Upper lobe of right lung (tissue), 1 donor: ENCODE results near the gene COA8. TPM values are rescaled to one million over a fixed set of nuclear protein-coding genes. Genes with fewer than 3 reads are reported as not detected.

Source experiments
- ATAC-seq: fragments of 200-7000 bp; cut with Tn5 transposase; one replicate; pipeline ENCODE4 v1.9.1; 2020; ENCODE audit warnings: mild to moderate bottlenecking, moderate library complexity
- DNase-seq: peaks from one replicate; pipeline ENCODE4 v3.0.0-alpha.2; 2020
- H3K27ac ChIP-seq: fragments of 200-600 bp; one replicate; pipeline ENCODE4 v1.8.0; 2022
- H3K27me3 ChIP-seq: fragments of 200-600 bp; one replicate; pipeline ENCODE4 v1.8.0; 2022; ENCODE audit warnings: mild to moderate bottlenecking
- H3K36me3 ChIP-seq: fragments of 200-600 bp; one replicate; pipeline ENCODE4 v1.8.0; 2022
- H3K4me1 ChIP-seq: fragments of 200-600 bp; one replicate; pipeline ENCODE4 v1.8.0; 2022
- H3K4me3 ChIP-seq: fragments of 200-600 bp; one replicate; pipeline ENCODE4 v1.8.0; 2022; ENCODE audit warnings: mild to moderate bottlenecking
- H3K9me3 ChIP-seq: fragments of 200-600 bp; one replicate; pipeline ENCODE4 v1.8.0; 2022
- CTCF ChIP-seq: fragments of 200-600 bp; IDR thresholded peaks from one replicate; pipeline ENCODE4 v1.8.0; 2022; ENCODE audit warnings: antibody characterized with exemption
- intact Hi-C: fragments of 100-400 bp; cut with DNase I; formaldehyde crosslinking; loops from one replicate; pipeline ENCODE4 v1.11.0; 2022
- total RNA-seq: library from RNA; stranded (reverse); fragmentation: NEBNext Ultra II Directional; extraction: Animal tissue kit (Norgen Biotek cat#: 25700); gene quantifications from one replicate; pipeline ENCODE4 v1.2.1, GENCODE V29; 2021
- donor health status: DM: no; HTN: yes; CAD: no; lungs with severe emphysema.

The COA8 gene
- total RNA-seq, 1 donor from 2014 or later, result 29.7 TPM

- no peak for TF ChIP-seq CTCF
- intact Hi-C loops, result no loop called here
Measured at GRCh38 chr14:103528146-103528586, 34.6 kb upstream of the COA8 start.

GRCh38 chr14:103528587-103529382 lies 34.0 kb upstream of the COA8 start, which contains the start of gene TRMT61A:
Gene TRMT61A, plus strand, starts transcription at chr14:103529196. Its CDS starts 783 bp downstream, at chr14:103529979.
- TF ChIP-seq CTCF, result no peak
- peaks cover 13% of the 10 kb centered on the region for H3K36me3 ChIP-seq
- no peaks in the 10 kb centered on the region for H3K9me3 ChIP-seq
- intact Hi-C loops, result no loop called here
- H3K27me3 ChIP-seq, result no peaks in the 10 kb centered on the region
- H3K4me1 ChIP-seq, result peaks cover 34% of the 10 kb centered on the region
- ATAC-seq (peak; percentile 90), DNase-seq (peak; percentile 92)
- H3K4me3 ChIP-seq, result peak within 1 kb of the TSS; percentile 95
- H3K27ac ChIP-seq, result peak within 1 kb of the TSS; percentile 98

More at GRCh38 chr14:103528146-103528586, 34.6 kb upstream of the COA8 start:
- H3K27me3 ChIP-seq, result no peaks in the 10 kb centered on the region
- peaks cover 36% of the 10 kb centered on the region for H3K4me1 ChIP-seq
- peak; percentile 45 for ATAC-seq
- H3K9me3 ChIP-seq, result no peaks in the 10 kb centered on the region
- peak overlapping the region; percentile 95 for H3K4me3 ChIP-seq
- peak overlapping the region; percentile 98 for H3K27ac ChIP-seq
- no peak for DNase-seq
- H3K36me3 ChIP-seq, result peaks cover 6% of the 10 kb centered on the region

- TF ChIP-seq CTCF, result no peak
- Histone ChIP-seq H3K4me1 (peaks cover 31% of the 10 kb centered on the region), H3K9me3 (no peaks in the 10 kb centered on the region), H3K27ac (peak overlapping the region; percentile 98), H3K27me3 (no peaks in the 10 kb centered on the region), H3K4me3 (peak overlapping the region; percentile 95), H3K36me3 (peaks cover 22% of the 10 kb centered on the region)
- DNase-seq (no peak), ATAC-seq (no peak)
- intact Hi-C loops, result no loop called here
Measured at GRCh38 chr14:103529383-103530365, 33.1 kb upstream of the COA8 start.

- H3K9me3 ChIP-seq, result no peaks in the 10 kb centered on the region
- intact Hi-C loops, result no loop called here
- no peak overlapping the region for H3K4me3 ChIP-seq
- no peak overlapping the region for H3K27ac ChIP-seq
- peaks cover 26% of the 10 kb centered on the region for H3K36me3 ChIP-seq
- TF ChIP-seq CTCF, result no peak
- DNase-seq (no peak), ATAC-seq (no peak)
- no peaks in the 10 kb centered on the region for H3K27me3 ChIP-seq
- H3K4me1 ChIP-seq, result peaks cover 29% of the 10 kb centered on the region
Measured at GRCh38 chr14:103530390-103530789, 32.4 kb upstream of the COA8 start.

GRCh38 chr14:103530831-103531230 lies 31.9 kb upstream of the COA8 start:
- no peaks in the 10 kb centered on the region for H3K9me3 ChIP-seq
- no peak for TF ChIP-seq CTCF
- H3K4me1 ChIP-seq, result peaks cover 29% of the 10 kb centered on the region
- no peak overlapping the region for H3K27ac ChIP-seq
- no peak for DNase-seq
- peaks cover 26% of the 10 kb centered on the region for H3K36me3 ChIP-seq
- intact Hi-C loops, result no loop called here
- H3K4me3 ChIP-seq, result no peak overlapping the region
- ATAC-seq, result no peak
- no peaks in the 10 kb centered on the region for H3K27me3 ChIP-seq
